AG09319 (cell line): Measurements from ENCODE around the gene BAK1.

Experiments used
- DNase-seq: peaks from one replicate; pipeline ENCODE4 v3.0.0-alpha.2; 2010; ENCODE audit warnings: low read depth; ENCODE audit errors: extremely low read depth
- TF ChIP-seq, protein P1 (sequence below): IDR thresholded peaks from 2 replicates; pipeline ENCODE4 v1.5.1; 2011; ENCODE audit warnings: low read depth, mild to moderate bottlenecking, inconsistent platforms, low read length, moderate library complexity

The BAK1 gene

DNA sequence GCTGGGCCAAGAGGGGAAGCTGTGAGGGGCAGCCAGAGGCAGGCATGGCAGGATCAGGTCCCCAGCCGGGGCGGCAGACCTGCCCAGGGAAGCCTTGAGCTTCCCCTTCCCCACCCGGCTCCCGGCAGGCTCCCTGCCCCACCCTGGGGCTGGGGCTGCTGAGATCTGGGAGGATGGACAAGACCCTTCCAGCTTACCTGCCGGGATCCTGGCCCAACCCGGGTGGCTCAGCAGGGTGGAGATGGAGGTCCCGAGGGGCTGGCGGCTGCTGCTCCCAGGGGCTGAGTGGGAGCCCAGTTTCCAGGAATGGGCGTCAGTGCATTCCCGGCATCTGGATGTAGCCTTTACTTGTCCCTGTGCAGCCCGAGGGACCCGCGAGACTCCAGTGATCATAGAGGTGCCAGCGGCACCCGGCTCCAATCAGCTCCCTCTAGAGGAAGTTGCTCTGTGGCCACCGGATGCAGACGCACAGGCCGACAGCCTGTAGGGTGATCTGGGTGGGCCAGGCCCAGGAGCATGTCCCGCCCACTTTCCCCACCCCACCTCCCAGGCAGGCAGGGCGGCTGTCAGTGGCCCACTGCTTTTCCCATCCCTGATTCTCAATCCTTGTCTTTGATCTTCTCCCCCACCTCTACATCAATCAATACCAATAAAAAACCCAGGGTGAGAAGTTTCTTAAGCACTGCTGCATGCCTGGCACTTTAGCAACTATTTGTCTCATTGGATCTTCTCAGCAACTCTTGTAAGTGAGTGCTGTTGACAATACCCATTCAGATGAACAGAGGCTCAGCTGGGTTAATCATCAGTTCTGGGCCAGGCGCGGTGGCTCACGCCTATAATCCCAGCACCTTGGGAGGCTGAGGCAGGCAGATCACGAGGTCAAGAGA, at the start of gene BAK1:
BAK1 (minus strand) TSS at position 449 of the 887 bp plus-strand sequence. CDS start 2,672 bp downstream, outside the sequence.
- DNase-seq, result peak; percentile 63
- TF ChIP-seq, protein P1, sequence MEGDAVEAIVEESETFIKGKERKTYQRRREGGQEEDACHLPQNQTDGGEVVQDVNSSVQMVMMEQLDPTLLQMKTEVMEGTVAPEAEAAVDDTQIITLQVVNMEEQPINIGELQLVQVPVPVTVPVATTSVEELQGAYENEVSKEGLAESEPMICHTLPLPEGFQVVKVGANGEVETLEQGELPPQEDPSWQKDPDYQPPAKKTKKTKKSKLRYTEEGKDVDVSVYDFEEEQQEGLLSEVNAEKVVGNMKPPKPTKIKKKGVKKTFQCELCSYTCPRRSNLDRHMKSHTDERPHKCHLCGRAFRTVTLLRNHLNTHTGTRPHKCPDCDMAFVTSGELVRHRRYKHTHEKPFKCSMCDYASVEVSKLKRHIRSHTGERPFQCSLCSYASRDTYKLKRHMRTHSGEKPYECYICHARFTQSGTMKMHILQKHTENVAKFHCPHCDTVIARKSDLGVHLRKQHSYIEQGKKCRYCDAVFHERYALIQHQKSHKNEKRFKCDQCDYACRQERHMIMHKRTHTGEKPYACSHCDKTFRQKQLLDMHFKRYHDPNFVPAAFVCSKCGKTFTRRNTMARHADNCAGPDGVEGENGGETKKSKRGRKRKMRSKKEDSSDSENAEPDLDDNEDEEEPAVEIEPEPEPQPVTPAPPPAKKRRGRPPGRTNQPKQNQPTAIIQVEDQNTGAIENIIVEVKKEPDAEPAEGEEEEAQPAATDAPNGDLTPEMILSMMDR, result peak; percentile 62

GRCh38 chr6:33628401-33628964, 48.4 kb upstream of the BAK1 start:
- TF ChIP-seq, protein P1, result no peak
- no peak for DNase-seq

- TF ChIP-seq, protein P1, result no peak
- no peak for DNase-seq
Observed at GRCh38 chr6:33627876-33628275, 47.8 kb upstream of the BAK1 start.

GRCh38 chr6:33624856-33625255, 44.8 kb upstream of the BAK1 start:
- TF ChIP-seq, protein P1, result no peak
- no peak for DNase-seq

DNA sequence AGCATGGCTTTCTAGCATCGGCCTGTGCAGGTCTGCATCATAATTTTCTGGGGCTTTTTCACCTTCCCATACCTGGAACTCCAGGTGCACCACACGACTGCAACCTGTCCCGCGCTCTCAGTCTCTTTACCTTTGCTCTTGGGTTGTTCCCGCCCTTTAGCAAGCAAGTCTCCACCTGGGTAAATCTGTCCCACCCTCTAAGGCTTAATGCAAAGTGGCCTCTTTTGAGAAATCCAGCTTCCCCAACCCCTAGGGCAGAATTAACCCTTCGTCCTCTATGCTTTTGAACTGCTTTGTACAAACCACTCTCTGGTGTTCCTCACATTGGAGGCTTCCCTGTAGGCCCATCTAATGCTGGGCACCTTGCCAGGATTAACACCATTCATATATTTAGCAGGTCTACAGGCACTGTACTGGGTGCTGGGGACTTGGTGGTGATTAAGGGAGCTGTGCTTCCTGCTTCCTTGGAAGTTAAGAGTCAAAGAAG, 43.9 kb upstream of the BAK1 start:
- TF ChIP-seq, protein P1, result no peak
- no peak for DNase-seq

GRCh38 chr6:33622456-33623431, 42.7 kb upstream of the BAK1 start:
- TF ChIP-seq, protein P1, result no peak
- no peak for DNase-seq
